Muscle of back (tissue), 11 donors: ENCODE measurements around the gene LMCD1. TPM values are rescaled to one million over a fixed set of nuclear protein-coding genes. Genes with fewer than 3 reads are reported as not detected.
"Not testable (repeated sequence)": the region's sequence is repeated elsewhere in the genome, so short reads cannot be mapped to it uniquely, and the experiment has no call there.

ENCODE experiments used
- DNase-seq, 3 donors: peaks; one replicate each; pipeline versions ENCODE4 v3.0.0 to v3.0.0-alpha.2; 2013
- polyA plus RNA-seq, 10 donors: library from polyadenylated mRNA; unstranded; fragments of 120-200 nt; gene quantifications; one replicate each; pipeline ENCODE4 v1.2.1, GENCODE V29; 2013; ENCODE audit not compliant: insufficient read length in 10 of 10

The LMCD1 gene
- polyA plus RNA-seq, 10 donors, result 106 to 341 (median 192) TPM

GRCh38 chr3:8558645-8559044, 57.0 kb downstream of the LMCD1 start:
- no peak for DNase-seq

DNA sequence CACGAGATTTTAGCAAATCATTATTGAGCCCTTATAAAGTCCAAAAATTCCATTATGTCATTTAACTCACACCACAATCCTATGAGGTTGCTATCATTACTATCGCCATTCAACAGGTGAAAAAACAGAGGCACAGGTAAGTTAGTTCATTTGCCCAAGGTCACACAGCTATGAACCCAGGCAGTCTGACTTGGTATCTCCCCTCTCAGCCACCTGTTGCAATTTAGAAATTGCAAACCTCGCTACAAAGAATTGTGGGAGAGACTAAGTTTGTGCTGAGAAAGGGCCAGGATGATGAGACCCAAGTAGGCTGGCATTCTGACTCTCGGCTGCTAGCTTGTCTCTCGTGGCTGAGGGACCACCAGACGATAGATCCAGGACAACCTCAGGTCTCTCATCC, 57.7 kb downstream of the LMCD1 start:
- DNase-seq, result no peak

- DNase-seq, result peak in 2 of 3 donors; percentile 57 to 83
Measured at GRCh38 chr3:8560366-8561007, 58.9 kb downstream of the LMCD1 start.

- peak in 2 of 3 donors; percentile 80 to 86 for DNase-seq
Measured at GRCh38 chr3:8561370-8561769, 59.7 kb downstream of the LMCD1 start.

- DNase-seq, result no peak
Measured at GRCh38 chr3:8562081-8562595, 60.5 kb downstream of the LMCD1 start.

- DNase-seq, result no peak
Measured at GRCh38 chr3:8563146-8563545, 61.5 kb downstream of the LMCD1 start.

DNA sequence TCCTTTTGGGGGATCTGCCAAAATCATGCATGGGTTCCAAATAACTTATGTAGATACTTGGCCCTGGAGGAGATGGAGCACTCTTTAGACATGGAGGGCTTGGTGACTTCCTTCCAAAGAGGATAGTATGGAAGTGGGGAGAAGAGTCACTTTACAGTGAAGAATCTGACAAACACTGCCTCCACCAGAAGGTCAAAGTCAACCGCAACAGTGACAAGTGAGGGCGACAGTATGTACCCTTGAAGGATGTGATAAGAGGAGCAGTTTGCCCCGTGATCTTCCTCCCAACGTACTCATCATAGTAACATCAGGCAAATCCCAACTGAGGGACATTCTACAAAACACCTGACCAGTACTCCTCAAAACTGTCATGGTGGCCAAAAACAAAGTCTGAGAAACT, 62.0 kb downstream of the LMCD1 start:
- DNase-seq, result no peak

GRCh38 chr3:8565376-8565775, 63.8 kb downstream of the LMCD1 start:
- no peak for DNase-seq

DNA sequence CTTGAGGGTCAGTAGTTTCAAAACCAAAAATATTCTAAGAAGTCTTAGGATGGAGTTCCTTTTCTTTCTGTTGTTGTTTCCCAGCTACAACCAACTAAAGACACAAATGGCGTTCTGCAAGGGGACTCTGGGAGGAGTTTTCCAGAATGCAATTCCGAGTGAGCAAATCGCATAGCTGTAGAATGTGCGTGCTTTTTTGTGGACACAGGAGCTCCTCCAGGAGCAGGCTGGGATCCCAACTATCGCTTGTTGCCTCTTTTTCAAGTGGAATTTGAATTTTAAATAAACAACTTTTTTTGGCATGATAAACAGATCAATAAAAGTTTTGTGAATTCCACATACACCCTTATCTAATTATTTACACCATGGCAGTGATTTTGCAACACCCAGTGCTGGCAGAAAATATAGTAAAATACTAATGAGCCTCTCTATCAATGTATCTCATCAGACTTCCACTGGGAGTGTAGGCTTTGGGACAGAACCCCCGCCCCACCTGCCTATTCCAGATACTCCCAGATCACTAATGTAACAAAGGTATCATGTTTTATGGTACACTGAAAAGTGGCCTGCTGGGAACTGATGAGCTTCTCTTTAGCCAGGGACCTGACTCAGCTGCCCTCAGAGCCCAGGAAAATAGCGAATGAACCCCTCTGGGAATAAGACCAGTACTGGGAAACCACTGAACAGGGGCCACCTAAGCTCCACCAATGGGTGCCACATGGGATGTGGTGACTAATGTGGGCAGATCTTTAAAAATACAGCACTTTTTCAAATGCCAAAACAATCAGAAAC, 66.4 kb downstream of the LMCD1 start:
- DNase-seq, result no peak

DNA sequence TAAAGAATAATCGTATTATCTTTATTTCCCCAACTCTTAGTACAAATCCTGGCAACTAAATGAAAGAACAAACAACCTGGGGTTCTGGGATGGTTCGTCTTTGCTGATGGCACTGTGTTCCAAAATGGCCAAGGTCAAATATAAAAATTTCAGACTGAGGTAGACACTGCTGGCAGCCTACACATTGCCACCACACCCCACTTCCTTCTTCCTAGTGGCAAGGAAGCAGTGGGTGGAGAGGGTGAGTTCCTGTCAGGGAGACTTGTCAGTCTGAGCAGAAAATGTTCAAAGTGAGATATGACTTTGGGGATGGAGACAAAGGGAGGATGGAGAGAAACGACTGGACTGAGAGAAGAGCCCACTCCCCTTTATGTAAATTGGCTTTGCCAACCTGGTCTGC, 69.6 kb downstream of the LMCD1 start:
- no peak for DNase-seq

DNA sequence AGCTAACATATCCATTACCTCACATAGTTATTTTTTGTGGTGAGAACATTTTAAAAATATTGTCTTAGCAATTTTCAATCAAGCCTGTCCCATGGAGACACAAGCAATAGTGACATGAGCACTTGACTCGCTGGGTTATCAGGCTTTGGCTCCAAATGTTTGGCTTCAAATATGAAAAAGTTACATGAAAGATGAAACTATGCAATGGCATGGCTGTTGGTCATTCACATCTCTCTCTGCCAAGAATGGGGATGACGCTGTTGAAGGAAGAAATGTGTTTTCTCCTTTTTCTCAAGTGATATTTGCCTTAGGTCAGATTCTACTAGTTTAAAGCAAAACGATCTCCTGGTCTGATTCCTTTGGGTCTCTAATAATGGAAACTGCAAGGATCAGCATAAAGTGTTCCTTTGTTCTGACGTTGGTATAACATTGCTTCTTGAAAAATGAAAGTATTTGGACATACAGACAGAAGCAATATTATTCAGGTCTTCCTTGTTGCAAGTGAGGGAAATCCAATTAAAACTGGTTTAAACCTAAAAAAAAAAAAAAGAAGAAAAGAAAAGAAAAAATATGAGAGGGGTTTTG, 71.8 kb downstream of the LMCD1 start:
- DNase-seq, result no peak

DNA sequence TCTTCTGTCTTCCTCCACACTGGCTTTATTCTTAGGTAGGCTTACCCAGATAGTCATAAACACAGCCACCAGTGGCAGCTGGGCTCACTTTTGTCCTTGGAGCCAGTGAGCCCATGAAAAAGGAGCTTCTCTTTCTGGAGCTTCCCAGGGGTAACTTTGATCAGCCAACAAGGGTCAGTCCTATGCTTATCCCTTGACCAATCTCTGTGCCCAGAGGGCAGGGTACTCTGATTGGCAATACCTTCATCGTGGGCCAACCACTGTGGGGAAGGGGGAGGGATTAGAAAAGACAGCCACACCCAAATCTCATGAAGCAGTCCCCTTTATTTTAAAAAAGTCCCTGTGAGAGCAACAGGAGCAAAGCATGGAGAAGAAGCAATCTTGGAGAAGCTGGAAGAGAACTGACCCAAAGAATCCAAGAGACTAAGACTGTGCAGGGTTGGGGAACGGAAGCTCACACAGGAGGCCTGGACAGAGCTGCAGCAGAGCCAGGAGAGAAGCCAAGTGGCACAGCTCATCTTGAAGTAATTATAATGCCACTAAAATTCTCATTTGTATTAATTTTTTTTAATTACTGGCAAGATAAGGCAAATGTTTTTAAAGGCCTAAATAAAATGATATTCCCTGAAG, 72.5 kb downstream of the LMCD1 start:
- no peak for DNase-seq

- peak in 1 of 3 donors; percentile 34 for DNase-seq
Measured at GRCh38 chr3:8574670-8575322, 73.2 kb downstream of the LMCD1 start.

DNA sequence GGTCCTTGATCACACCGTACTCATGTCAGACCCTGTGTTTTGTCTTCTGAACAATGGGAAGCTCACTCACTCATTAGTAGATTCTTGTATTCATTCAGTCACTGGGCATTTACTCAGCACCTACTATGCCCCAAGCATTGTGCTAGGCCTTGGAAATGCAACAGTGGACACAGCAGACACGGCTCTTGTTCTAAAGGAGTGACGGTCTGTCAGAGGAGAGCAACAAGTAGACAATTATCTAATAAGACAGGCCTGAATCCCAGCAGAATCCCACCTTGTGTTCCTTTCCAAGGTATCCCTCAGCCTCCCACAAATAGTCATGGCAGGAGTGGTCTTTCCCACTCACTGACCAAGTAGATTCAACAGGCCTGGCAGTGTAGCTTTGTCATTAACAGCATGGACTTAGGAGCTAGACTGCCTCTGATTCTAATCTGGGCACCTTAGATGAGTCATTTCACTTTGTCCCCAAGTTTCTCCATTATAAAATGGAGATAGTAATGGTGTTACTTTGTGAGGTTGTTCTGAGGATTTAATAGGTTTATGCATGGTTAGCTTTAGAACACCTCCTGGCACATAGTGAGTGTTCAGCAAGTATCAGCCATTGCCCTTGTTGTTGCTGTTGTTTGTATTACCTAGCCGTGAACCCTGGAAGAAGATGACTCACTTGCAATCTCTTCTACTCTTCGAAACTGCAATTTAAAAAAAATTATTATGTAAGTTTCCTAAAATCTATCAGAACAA, 73.9 kb downstream of the LMCD1 start:
- DNase-seq, result no peak

DNA sequence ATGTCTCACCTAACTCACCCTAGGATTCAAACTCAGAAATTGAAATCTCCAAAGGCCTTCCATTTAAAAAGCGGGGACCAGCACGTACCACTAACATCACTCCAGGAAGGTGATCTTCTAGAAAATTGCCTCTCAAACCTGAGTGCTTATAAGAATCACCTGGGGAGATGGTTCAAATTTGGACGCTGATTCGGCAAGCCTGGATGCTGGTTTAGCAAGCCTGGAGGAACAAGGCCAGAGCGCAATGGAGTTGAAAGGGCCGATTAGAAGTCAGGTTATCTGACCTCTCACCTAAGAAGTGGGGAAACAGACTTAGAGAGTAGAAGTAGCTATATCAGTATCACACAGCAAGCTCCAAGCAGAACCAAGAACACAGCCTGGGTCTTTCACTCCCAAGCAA, 74.8 kb downstream of the LMCD1 start:
- DNase-seq, result no peak

GRCh38 chr3:8576841-8577571, 75.4 kb downstream of the LMCD1 start:
- DNase-seq, result no peak

- no peak for DNase-seq
Measured at GRCh38 chr3:8578282-8578681, 76.7 kb downstream of the LMCD1 start.

- no peak for DNase-seq
Measured at GRCh38 chr3:8579096-8579495, 77.5 kb downstream of the LMCD1 start.

DNA sequence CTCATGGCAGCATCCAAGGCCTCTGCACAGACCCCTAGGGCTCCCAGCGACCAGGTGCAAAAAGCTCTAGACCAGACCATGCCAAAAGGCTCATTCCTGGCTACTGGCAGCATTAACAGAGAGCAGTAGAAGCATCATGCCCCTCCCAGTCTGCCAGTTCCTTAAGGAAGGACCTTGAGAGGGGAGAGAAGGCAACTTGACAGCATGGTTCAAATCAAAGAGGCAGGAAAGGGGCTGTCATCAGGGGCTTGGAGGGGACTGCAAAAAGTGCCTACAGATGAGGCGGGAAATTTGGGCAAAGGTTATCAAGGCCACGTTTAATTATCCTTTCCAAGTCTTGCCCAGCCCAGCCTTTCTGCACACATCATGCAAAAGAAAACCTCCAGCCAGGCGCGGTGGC, 78.3 kb downstream of the LMCD1 start:
- no peak for DNase-seq

DNA sequence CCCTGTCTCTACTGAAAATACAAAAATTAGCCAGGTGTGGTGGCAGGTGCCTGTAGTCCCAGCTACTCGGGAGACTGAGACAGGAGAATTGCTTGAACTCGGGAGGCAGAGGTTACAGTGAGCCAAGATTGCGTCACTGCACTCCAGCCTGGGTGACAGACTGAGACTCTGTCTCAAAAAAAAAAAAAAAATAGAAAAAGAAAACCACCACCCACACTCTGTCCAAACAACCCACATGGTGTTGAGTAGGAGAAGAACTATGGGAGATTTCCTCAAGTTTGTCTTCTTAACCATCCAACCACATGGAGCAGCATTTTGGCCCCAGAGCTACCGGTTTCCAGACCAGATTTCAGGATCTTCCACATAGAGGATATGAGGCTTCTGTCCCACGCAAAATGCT, 78.8 kb downstream of the LMCD1 start:
- DNase-seq, result not testable (repeated sequence)
